Brain microvascular endothelial cell (primary cell): ENCODE measurements around the gene JMJD7.
A peak's percentile ranks its signal among the peaks of the same experiment; 100 is the strongest.

Experiments used
- DNase-seq: peaks from one replicate; pipeline ENCODE4 v3.0.0-alpha.2; 2020
- H3K27ac ChIP-seq: fragments of 250-450 bp; sonication (Bioruptor Pico); 2 replicates; pipeline ENCODE4 v1.5.1; 2020; ENCODE audit warnings: mild to moderate bottlenecking, moderate library complexity
- H3K27me3 ChIP-seq: fragments of 250-450 bp; sonication (Bioruptor Pico); replicated peaks from 2 replicates; pipeline ENCODE4 v1.5.1; 2020; ENCODE audit warnings: mild to moderate bottlenecking
- H3K36me3 ChIP-seq: fragments of 250-450 bp; sonication (Bioruptor Pico); replicated peaks from 2 replicates; pipeline ENCODE4 v1.5.1; 2020; ENCODE audit warnings: mild to moderate bottlenecking
- H3K4me3 ChIP-seq: 2 replicates; pipeline ENCODE4 v1.5.1; 2011; ENCODE audit warnings: low read depth, mild to moderate bottlenecking, control low read depth, low read length, moderate library complexity
- CTCF ChIP-seq: IDR thresholded peaks from 2 replicates; pipeline ENCODE4 v1.5.1; 2011; ENCODE audit warnings: low read depth, mild to moderate bottlenecking, moderate library complexity, low read length, control low read depth, inconsistent platforms; ENCODE audit errors: missing control alignments
- in situ Hi-C: cut with HindIII; loops from 2 replicates; pipeline ENCODE4 v1.10.0; 2017; ENCODE audit warnings: low sequenced_read_pairs, low pct_ligation_motif_present

JMJD7 gene

DNA sequence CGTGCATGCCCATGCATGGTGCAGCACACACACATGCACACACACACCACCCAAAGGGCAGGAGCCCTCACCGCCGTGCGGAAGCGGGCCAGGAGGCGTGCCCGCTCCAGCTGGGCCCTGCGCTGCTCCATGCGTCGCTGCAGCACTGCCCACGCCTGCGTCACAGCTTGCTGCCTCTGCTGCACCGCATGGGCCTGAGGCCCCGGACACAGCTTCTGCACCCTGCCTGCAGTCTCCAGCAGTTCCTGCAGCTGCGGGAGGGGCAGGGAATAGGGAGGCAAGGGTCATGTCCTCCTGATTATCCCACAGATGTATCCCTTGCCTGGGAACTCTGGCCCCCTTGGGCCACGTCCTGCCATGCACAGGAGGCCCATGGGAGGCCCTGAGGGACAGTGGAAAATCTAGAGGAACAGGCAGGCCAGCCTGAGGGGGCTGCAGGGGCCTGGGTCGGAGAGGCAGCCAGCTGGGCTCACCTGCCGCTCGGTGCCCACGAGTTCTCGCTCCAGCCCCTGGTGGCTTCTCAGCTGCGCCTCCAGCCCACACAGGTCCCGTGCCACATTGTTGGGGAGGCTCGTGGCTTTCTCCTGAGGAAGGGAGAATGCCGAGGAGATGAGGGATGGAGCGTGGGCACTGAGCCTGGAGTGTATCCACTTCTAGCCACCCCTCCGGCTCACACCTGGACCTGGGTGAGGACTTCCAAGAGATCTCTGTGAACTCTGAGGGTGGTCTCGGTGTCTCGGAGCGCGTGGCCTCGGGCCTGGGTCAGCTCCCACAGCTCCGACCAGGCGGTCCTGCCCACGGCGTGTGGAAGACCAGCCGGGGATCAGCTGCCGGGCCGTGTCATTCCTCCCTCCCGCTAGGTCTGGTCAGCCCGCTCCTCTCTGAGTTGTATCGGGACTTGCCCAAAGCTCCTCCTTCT is 42.1 kb downstream of the JMJD7 start:
- no peak for TF ChIP-seq CTCF
- in situ Hi-C loops = no loop called here
- Histone ChIP-seq H3K27ac (no peak overlapping the region), H3K4me3 (no peak overlapping the region), H3K27me3 (no peaks in the 10 kb centered on the region), H3K36me3 (no peaks in the 10 kb centered on the region)
- no peak for DNase-seq

- Histone ChIP-seq H3K27me3 (no peaks in the 10 kb centered on the region), H3K36me3 (no peaks in the 10 kb centered on the region), H3K4me3 (no peak overlapping the region), H3K27ac (no peak overlapping the region)
- DNase-seq = peak; percentile 80
- in situ Hi-C loops = no loop called here
- no peak for TF ChIP-seq CTCF
These were observed 42.8 kb downstream of the JMJD7 start for GRCh38 chr15:41870689-41871081.

DNA sequence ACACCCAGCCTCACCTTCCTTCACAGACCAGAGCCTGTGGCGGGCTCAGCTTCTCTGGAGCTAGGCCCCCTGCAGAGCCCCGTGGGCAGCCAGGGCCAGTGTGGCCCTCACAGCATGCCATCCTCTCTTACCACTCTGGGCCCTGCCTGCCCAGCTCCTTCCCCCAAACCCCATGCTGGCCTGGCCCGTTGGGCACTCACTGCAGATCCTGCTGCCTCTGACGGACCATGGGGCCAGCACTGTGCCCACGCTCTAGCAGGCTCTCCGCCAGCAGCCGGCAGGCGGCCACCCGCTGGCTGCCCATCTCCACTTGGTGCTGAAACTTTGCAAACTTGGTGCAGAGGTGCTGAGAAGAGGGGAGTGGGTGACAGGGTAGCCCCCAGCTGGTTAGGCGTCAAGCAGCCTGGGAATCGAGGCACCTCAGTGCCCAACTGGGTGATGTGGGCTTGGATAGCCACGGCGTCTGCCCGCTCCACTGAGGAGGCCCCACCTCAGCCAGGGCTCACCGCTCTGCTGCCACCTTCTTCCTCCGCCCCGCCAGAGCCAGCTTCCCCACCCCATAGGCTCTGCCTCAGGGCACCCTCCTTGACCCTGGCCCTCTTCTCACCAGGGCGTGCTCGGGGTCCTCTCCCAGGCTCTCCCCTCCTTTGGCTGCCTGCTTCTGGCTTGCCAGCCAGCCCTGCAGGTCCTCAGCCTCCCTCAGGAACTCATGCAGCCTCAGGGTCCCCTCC is 43.4 kb downstream of the JMJD7 start:
- DNase-seq = no peak
- H3K27me3 ChIP-seq = no peaks in the 10 kb centered on the region
- in situ Hi-C loops = no loop called here
- no peak overlapping the region for H3K4me3 ChIP-seq
- no peak overlapping the region for H3K27ac ChIP-seq
- no peaks in the 10 kb centered on the region for H3K36me3 ChIP-seq
- TF ChIP-seq CTCF = no peak

DNA sequence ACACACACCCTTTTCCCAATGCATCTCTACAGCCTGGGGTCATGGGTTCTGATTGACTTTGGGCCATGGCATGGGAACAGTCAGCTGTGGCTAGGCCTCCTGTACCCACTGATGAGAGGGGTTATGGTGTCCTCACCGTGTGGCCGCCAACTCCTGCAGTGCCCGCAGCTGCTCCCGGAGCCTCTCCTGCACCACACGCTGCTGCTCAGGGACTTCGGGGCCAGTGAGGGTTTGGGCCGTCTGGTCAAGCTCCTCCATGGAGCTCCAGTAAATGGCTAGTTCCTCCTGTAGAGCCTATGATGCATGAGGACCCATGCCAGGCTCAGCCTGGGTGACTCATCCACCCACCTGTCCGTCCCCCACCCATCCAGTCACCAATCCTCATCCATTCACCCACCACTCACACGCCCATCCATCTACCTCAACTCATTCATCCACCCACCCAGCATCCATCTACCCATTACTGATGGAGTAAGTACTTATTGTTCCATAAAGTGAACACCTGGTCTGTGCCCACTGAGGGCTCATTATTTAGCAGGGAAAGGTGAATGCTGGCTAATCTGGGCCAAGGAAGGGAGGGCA is 44.4 kb downstream of the JMJD7 start:
- in situ Hi-C loops = no loop called here
- no peak overlapping the region for H3K27ac ChIP-seq
- no peak overlapping the region for H3K4me3 ChIP-seq
- no peak for TF ChIP-seq CTCF
- H3K27me3 ChIP-seq = no peaks in the 10 kb centered on the region
- H3K36me3 ChIP-seq = no peaks in the 10 kb centered on the region
- DNase-seq = no peak

DNA sequence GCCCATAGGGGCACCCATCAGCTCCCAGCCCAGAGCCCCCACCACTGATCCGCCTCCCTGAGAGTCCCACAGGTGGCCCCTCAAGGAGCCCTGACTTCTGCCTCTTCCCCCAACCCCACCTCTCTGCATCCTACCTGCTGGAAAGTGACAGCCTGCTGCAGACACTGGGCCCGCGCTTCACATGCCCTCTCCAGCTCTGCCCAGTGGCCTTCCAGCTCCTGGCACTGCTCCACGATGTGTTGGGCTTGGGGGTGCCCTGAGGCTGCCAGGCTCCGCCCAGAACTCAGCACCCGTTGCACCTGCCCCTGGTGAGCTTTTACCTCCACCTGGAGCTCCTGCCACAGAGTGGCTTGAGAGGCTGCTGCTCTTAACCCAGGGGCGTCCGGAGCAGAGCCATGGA is 45.8 kb downstream of the JMJD7 start:
- Histone ChIP-seq H3K27ac (no peak overlapping the region), H3K27me3 (no peaks in the 10 kb centered on the region), H3K36me3 (no peaks in the 10 kb centered on the region), H3K4me3 (no peak overlapping the region)
- TF ChIP-seq CTCF = no peak
- no peak for DNase-seq
- in situ Hi-C loops = no loop called here
